ENCODE results near the gene MST1. TPM values are rescaled to one million over a fixed set of nuclear protein-coding genes. Genes with fewer than 3 reads are reported as not detected.

Gene MST1
- total RNA-seq, 4 donors from 2014 or later = 11.7 to 23.7 (median 17.0) TPM

DNA sequence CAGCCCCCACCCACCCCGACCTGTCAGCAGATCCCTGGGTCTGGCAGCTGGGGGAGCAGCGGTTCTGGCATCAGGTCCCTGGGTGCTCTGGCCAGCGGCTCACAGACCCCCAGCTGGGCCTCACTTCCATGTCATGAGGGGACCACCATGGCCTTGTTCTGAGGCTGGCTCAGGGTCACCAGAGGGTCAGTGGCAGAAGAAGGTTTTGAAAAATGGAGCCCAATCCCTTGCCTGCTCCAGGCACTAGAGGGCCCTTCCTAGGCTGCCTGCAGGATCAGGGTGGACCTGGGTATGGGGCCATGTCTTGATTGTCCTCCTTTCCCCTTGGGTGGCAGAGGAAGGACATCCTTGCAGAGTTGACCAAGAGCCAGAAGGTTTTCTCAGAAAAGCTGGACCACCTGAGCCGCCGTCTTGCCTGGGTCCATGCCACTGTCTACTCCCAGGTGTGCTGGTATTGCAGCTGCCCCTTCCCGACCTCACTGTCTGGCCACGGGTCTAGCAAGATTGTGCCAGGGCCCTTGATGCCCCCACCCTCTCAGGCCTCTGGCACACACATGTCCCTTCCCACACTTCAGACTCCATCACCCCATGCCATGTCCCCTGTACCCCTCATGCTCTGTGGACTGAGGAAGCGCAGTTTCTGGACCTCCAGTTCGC lies 17.3 kb upstream of the MST1 start:
- peaks cover 0 to 88% (median 9%) of the 10 kb centered on the region in 3 donors for H3K36me3 ChIP-seq
- H3K27me3 ChIP-seq = no peaks in the 10 kb centered on the region
- H3K4me3 ChIP-seq = no peak overlapping the region
- peaks cover 0 to 5% (median 0%) of the 10 kb centered on the region in 4 donors for H3K4me1 ChIP-seq
- WGBS, 2 donors = 80 to 84% methylated on average over 6 to 7 of the region's 9 CpGs
- no peak for DNase-seq (ENCODE audit: low spot score in 2 of 2)
- TF ChIP-seq, protein P1, sequence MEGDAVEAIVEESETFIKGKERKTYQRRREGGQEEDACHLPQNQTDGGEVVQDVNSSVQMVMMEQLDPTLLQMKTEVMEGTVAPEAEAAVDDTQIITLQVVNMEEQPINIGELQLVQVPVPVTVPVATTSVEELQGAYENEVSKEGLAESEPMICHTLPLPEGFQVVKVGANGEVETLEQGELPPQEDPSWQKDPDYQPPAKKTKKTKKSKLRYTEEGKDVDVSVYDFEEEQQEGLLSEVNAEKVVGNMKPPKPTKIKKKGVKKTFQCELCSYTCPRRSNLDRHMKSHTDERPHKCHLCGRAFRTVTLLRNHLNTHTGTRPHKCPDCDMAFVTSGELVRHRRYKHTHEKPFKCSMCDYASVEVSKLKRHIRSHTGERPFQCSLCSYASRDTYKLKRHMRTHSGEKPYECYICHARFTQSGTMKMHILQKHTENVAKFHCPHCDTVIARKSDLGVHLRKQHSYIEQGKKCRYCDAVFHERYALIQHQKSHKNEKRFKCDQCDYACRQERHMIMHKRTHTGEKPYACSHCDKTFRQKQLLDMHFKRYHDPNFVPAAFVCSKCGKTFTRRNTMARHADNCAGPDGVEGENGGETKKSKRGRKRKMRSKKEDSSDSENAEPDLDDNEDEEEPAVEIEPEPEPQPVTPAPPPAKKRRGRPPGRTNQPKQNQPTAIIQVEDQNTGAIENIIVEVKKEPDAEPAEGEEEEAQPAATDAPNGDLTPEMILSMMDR (IDR thresholded peaks at IDR 0.05) = no peak
- TF ChIP-seq EP300 (IDR thresholded peaks at IDR 0.05) (no peak), POLR2A (IDR thresholded peaks at IDR 0.05) (no peak)
- H3K9me3 ChIP-seq = no peaks in the 10 kb centered on the region
- H3K27ac ChIP-seq = no peak overlapping the region

DNA sequence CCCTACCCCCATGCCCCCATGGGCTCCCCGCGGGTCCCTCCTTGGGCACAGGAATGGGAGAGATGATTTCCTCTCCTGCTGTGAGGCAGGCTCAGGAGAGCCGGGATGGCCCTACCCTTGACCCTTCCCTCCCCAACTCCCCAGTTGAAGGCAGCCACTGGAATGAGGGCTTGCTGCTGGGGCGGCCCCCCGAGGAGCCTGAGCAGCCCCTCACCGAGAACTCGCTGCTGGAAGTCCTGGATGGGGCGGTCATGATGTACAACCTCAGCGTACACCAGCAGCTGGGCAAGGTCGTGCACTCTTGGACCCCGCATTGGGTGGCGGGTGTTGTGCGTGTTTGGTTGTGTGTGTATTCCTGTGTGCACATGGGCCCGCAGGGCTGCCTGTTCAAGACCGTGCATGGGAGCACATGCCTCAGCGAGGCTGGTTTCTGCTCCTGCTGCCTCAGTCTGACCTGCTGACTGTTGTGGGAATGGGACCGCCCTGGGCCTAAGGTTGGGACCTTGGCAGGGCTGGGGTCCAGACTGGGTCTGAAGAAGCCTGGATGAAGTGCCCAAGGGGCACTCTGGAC lies 16.2 kb upstream of the MST1 start:
- Histone ChIP-seq H3K4me1 (peaks cover 0 to 5% (median 0%) of the 10 kb centered on the region in 4 donors), H3K27me3 (no peaks in the 10 kb centered on the region), H3K27ac (no peak overlapping the region), H3K9me3 (no peaks in the 10 kb centered on the region), H3K4me3 (no peak overlapping the region), H3K36me3 (peaks cover 0 to 92% (median 14%) of the 10 kb centered on the region in 3 donors)
- TF ChIP-seq, protein P1 (IDR thresholded peaks at IDR 0.05) = no peak
- no peak for TF ChIP-seq POLR2A (IDR thresholded peaks at IDR 0.05)
- TF ChIP-seq EP300 (IDR thresholded peaks at IDR 0.05) = no peak
- 84 to 96% methylated on average over 5 to 11 of the region's 17 CpGs for WGBS, 2 donors
- DNase-seq (ENCODE audit: low spot score in 2 of 2) = no peak

DNA sequence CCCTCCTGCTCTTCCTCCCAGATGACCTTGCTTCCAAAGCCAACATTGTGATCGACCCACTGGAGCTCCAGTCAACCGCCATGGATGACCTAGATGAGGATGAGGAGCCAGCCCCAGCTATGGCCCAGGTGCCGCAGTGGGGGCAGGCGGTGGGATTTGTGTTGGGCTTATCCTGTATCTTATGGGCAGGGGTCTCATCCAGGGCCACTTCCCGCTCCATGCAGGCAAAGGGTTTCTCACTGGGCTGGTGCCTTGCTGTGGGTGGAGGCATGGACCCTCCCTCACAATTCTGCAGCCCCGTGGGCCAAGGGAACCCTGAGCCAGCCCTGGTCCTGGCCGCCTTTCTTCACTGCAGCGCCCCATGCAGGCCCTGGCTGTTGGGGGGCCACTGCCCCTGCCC lies 15.4 kb upstream of the MST1 start:
- no peaks in the 10 kb centered on the region for H3K27me3 ChIP-seq
- peaks cover 0 to 5% (median 0%) of the 10 kb centered on the region in 4 donors for H3K4me1 ChIP-seq
- H3K4me3 ChIP-seq = no peak overlapping the region
- H3K27ac ChIP-seq = no peak overlapping the region
- WGBS, 2 donors = 87 to 93% methylated on average over 5 to 7 of the region's 8 CpGs
- no peak for DNase-seq (ENCODE audit: low spot score in 2 of 2)
- no peaks in the 10 kb centered on the region for H3K9me3 ChIP-seq
- no peak for TF ChIP-seq EP300 (IDR thresholded peaks at IDR 0.05)
- peaks cover 0 to 95% (median 15%) of the 10 kb centered on the region in 3 donors for H3K36me3 ChIP-seq

DNA sequence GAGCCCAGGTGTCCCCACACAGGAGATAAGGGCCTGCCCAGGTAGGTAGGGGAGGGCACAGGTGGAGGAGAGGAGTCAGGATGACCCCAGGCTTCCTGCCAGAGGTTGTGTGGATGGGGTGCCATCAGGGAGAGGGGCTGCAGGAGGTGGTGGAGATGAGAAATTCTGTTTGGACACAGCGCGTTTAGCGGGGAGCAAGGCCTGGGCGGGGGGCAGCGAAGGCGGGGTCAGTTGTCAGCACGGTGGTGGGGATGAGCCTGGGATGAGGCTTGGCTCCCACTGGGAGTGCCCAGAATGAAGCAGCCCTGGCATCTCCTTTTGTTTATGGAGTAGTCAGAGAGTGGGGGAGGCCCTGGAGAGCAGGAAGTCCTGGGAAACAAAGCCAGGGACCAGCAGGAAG lies 14.7 kb upstream of the MST1 start:
- Histone ChIP-seq H3K4me1 (peaks cover 0 to 5% (median 0%) of the 10 kb centered on the region in 4 donors), H3K4me3 (no peak overlapping the region), H3K9me3 (no peaks in the 10 kb centered on the region), H3K36me3 (peaks cover 0 to 98% (median 15%) of the 10 kb centered on the region in 3 donors), H3K27ac (no peak overlapping the region), H3K27me3 (no peaks in the 10 kb centered on the region)
- DNase-seq (ENCODE audit: low spot score in 2 of 2) = no peak
- TF ChIP-seq EP300 (IDR thresholded peaks at IDR 0.05) (no peak), POLR2A (IDR thresholded peaks at IDR 0.05) (no peak)
- TF ChIP-seq, protein P1 (IDR thresholded peaks at IDR 0.05) = no peak
- WGBS, 2 donors = 87 to 89% methylated on average over 7 of the region's 7 CpGs

DNA sequence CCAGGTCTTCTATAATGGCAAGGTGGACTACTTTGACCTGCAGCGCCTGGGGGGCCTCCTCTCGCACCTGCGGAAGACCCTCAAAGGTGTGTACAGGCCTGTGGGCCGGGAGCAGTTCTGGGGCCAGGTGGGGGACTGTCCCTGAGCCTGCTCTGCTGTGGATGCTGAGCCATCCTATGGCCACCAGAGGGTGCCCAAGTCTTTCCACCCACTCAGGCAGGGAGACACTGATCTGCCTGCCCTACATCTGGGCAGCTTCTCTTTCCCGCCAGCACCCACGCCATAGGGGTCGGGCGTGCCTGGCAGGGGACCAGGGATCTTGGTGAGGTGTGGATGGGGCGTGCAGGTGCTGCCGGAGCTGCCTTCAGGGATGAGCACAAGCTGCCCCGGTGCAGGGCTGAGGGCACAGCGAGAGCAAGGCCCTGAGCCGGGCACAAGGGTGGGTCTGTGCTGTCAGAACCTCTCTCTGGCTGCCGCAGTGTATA lies 14.2 kb upstream of the MST1 start:
- DNase-seq (ENCODE audit: low spot score in 2 of 2) = peak in 1 of 2 donors; percentile 38
- H3K27ac ChIP-seq = no peak overlapping the region
- no peaks in the 10 kb centered on the region for H3K9me3 ChIP-seq
- H3K4me3 ChIP-seq = no peak overlapping the region
- peaks cover 0 to 98% (median 15%) of the 10 kb centered on the region in 3 donors for H3K36me3 ChIP-seq
- TF ChIP-seq, protein P1 (IDR thresholded peaks at IDR 0.05) = peak; percentile 65 to 83 (median 71)
- no peak for TF ChIP-seq POLR2A (IDR thresholded peaks at IDR 0.05)
- H3K4me1 ChIP-seq = peaks cover 0 to 5% (median 0%) of the 10 kb centered on the region in 4 donors
- 53 to 63% methylated on average over 11 to 12 of the region's 14 CpGs for WGBS, 2 donors
- no peaks in the 10 kb centered on the region for H3K27me3 ChIP-seq
